ENCODE data around the gene RRP12. TPM values are rescaled to one million over a fixed set of nuclear protein-coding genes. Genes with fewer than 3 reads are reported as not detected.
A peak's percentile ranks its signal among the peaks of the same experiment; 100 is the strongest.

Gene RRP12
- total and polyA plus RNA-seq, 12 donors = 13.3 to 56.9 (median 27.6) TPM

DNA sequence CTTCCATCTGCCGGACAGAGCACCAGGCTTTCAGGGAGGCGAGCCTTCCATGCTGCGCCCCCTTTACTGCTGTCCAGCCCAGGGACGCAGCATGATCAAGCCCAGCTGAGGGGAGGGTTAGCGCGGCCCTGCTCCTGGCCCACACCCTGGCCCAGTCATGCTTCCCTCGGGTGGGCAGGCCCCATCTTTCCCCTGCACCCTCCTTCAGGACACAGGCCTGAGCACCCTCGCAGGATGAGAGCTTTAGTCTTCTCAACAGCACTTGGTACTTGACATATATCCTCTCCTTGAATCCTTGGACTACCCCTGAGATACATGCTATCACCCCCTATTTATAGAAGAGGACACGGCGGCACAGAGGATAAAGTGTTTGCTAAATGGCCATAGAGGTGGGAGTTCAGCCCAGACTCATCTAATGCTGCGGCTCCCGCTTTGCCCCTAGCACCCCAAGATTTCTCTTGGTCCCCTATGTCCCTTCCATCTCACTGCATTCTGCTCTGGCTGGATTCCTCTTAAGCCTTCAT lies 34.0 kb downstream of the RRP12 start:
- TF ChIP-seq POLR2A (IDR thresholded peaks at IDR 0.05) = no peak
- TF ChIP-seq, protein P1, sequence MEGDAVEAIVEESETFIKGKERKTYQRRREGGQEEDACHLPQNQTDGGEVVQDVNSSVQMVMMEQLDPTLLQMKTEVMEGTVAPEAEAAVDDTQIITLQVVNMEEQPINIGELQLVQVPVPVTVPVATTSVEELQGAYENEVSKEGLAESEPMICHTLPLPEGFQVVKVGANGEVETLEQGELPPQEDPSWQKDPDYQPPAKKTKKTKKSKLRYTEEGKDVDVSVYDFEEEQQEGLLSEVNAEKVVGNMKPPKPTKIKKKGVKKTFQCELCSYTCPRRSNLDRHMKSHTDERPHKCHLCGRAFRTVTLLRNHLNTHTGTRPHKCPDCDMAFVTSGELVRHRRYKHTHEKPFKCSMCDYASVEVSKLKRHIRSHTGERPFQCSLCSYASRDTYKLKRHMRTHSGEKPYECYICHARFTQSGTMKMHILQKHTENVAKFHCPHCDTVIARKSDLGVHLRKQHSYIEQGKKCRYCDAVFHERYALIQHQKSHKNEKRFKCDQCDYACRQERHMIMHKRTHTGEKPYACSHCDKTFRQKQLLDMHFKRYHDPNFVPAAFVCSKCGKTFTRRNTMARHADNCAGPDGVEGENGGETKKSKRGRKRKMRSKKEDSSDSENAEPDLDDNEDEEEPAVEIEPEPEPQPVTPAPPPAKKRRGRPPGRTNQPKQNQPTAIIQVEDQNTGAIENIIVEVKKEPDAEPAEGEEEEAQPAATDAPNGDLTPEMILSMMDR (IDR thresholded peaks at IDR 0.05) = no peak
- intact Hi-C loops (cut with DNase I) = no loop called here
- Histone ChIP-seq H3K4me3 (no peak overlapping the region), H3K9me3 (replicated peaks in 1 of 3) (no peaks in the 10 kb centered on the region), H3K27me3 (no peaks in the 10 kb centered on the region), H3K36me3 (replicated peaks in 1 of 2) (peaks cover 0 to 70% of the 10 kb centered on the region in 2 donors), H3K4me1 (replicated peaks in 1 of 2) (no peaks in the 10 kb centered on the region), H3K27ac (no peak overlapping the region)
- WGBS, 4 donors = 91 to 98% (median 96%) methylated on average over 7 to 12 of the region's 12 CpGs
- DNase-seq = no peak

DNA sequence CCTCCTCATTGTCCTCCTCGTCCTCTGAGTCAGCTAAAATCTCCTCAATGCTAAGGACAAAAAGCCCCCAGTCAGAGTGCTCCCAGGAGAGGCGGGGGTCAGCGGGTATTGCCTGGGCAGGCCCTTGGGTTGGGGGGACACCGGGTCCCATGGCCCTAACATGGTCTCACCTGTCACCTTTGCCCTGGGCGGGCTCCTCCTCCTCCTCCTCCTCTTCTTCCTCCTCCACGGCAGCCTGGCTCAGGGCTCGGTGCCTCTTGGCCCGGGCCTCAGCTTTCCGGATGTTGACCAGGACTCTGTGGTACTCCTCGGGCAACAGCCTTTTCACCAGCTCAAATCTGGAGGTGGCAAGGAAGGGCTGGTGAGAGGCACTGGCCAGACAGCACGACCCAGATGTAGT lies 34.6 kb downstream of the RRP12 start:
- no peak for DNase-seq
- WGBS, 4 donors = 85 to 91% (median 91%) methylated on average over 4 to 11 of the region's 11 CpGs
- H3K4me1 ChIP-seq (replicated peaks in 1 of 2) = no peaks in the 10 kb centered on the region

DNA sequence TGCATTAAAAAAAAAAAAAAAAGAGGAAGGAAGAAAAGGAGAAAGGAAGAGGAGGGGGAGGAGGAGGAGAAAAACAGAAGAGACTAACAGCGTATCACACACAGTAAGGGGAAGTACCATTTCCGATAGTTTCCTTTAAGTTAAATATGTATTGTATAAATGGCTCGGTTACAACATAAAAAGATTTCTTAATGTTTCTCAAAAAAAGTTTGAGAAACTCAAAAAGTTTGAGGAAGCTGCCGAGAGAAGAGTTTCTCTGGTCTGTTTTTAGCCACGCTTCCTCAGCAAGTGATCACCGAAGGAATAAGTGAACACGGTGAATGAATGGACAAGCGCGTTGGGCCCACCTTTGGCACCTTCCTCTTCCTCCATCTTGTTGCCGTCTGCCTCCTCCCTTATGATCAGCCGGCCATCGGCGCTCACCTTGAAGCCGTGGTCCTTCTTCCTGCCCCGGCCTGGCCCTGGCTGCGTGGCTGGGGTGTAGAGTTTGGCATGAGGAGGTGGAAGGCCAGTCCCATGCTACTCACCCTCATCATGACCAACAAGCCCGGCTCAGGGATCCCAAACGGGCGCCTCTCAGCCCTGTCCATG lies 35.3 kb downstream of the RRP12 start:
- TF ChIP-seq, protein P1 (IDR thresholded peaks at IDR 0.05) = no peak
- no peak for TF ChIP-seq POLR2A (IDR thresholded peaks at IDR 0.05)
- Histone ChIP-seq H3K9me3 (replicated peaks in 1 of 3) (no peaks in the 10 kb centered on the region), H3K4me1 (replicated peaks in 1 of 2) (no peaks in the 10 kb centered on the region), H3K4me3 (no peak overlapping the region), H3K27me3 (no peaks in the 10 kb centered on the region), H3K36me3 (replicated peaks in 1 of 2) (peaks cover 0 to 60% of the 10 kb centered on the region in 2 donors), H3K27ac (peak overlapping the region in 3 of 5 donors; percentile 34 to 82 (median 38))
- peak in 1 of 7 donors; percentile 6 for DNase-seq
- 68 to 84% (median 79%) methylated on average over 14 to 19 of the region's 19 CpGs for WGBS, 4 donors
- intact Hi-C loops (cut with DNase I) = no loop called here

More for the DNA sequence above, 34.6 kb downstream of the RRP12 start:
- TF ChIP-seq, protein P1 (IDR thresholded peaks at IDR 0.05) = no peak
- TF ChIP-seq POLR2A (IDR thresholded peaks at IDR 0.05) = no peak
- Histone ChIP-seq H3K9me3 (replicated peaks in 1 of 3) (no peaks in the 10 kb centered on the region), H3K4me3 (no peak overlapping the region), H3K27me3 (no peaks in the 10 kb centered on the region), H3K36me3 (replicated peaks in 1 of 2) (peaks cover 0 to 66% of the 10 kb centered on the region in 2 donors), H3K27ac (peak overlapping the region in 2 of 5 donors; percentile 34 to 82)
- intact Hi-C loops (cut with DNase I) = no loop called here

DNA sequence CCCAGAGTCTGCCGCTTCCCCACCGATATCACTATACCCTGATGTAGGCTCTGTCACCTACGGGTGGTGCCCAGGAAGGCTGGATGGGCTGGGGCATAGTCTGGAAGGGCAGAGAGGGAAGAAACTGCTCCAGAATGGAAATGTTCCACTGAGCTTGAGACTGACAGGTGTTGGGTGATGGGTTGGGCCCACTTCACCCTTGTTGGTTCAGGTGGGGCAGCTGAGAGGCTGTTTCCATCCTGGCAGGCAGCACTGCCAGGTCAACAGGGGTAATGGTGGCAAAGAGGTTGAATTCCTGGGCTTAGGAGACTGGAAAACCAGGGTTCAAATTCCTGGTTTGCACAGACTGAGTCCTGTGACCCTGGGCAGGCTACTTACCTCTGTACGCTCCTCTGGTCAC lies 38.1 kb downstream of the RRP12 start:
- H3K27me3 ChIP-seq = no peaks in the 10 kb centered on the region
- intact Hi-C loops (cut with DNase I) = no loop called here
- peaks cover 0 to 4% of the 10 kb centered on the region in 2 donors for H3K4me1 ChIP-seq (replicated peaks in 1 of 2)
- H3K9me3 ChIP-seq (replicated peaks in 1 of 3) = no peaks in the 10 kb centered on the region
- TF ChIP-seq POLR2A (IDR thresholded peaks at IDR 0.05) = no peak
- TF ChIP-seq, protein P1 (IDR thresholded peaks at IDR 0.05) = no peak
- DNase-seq = no peak
- no peak overlapping the region for H3K27ac ChIP-seq
- peaks cover 0 to 34% of the 10 kb centered on the region in 2 donors for H3K36me3 ChIP-seq (replicated peaks in 1 of 2)
- H3K4me3 ChIP-seq = no peak overlapping the region
- WGBS, 4 donors = 95 to 100% (median 96%) methylated on average over 4 of the region's 4 CpGs
